Activated CD4-positive, CD25-positive, alpha-beta regulatory T cell treated with anti-CD3 and anti-CD28 coated beads, Interleukin-2, amount 50 U/mL, for 16 hours (primary cell): Measurements from ENCODE around the gene PRRT3.

ENCODE experiments used
- DNase-seq: peaks from one replicate; pipeline ENCODE4 v3.0.0-alpha.2; 2020; ENCODE audit warnings: low read depth, low spot score

The PRRT3 gene

DNA sequence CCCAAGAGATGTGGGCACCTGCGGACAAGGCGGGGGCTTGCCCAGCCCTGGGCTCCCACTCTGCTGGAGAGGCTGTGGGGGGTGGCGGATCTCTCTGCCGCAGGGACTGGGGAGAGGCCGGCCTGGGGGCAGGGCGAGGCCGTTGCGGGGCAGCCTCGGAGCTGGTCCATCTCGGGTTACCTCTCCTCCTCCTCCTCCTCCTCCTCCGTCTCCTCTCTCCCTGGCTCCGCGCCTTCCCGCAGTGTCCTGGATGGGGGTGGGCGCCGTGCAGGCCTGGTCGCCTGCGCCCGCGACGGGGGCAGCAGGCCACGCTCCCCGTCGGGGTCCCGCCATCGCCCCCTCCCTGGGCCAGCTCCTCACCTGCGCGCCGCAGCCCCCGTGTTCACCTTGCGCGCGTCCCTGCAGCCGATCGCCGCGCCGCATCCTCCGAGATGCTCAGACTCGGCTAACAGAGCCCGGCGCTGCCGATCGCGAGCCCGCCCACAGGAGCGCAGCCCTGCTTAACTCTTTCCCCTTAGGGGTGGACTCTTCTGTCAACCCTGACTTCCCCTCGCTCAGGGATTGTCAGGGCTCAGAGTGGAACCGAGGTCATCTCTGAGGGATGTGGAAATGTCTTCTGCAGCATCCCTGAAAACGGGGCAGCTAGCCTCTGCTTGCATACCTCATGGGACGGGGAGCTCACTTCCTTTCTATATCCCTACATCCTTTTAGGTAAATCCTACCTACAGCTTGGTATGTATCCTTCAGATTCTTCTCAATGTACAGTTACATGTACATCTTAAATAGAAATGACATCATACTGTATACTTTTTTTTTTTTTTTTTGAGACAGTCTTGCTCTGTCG lies at the start of gene PRRT3:
PRRT3 (minus strand) TSS at position 447 of the 844 bp plus-strand sequence. CDS start 2,293 bp downstream, outside the sequence.
- DNase-seq: no peak

GRCh38 chr3:10000686-10001085 lies 48.5 kb upstream of the PRRT3 start:
- no peak for DNase-seq

DNA sequence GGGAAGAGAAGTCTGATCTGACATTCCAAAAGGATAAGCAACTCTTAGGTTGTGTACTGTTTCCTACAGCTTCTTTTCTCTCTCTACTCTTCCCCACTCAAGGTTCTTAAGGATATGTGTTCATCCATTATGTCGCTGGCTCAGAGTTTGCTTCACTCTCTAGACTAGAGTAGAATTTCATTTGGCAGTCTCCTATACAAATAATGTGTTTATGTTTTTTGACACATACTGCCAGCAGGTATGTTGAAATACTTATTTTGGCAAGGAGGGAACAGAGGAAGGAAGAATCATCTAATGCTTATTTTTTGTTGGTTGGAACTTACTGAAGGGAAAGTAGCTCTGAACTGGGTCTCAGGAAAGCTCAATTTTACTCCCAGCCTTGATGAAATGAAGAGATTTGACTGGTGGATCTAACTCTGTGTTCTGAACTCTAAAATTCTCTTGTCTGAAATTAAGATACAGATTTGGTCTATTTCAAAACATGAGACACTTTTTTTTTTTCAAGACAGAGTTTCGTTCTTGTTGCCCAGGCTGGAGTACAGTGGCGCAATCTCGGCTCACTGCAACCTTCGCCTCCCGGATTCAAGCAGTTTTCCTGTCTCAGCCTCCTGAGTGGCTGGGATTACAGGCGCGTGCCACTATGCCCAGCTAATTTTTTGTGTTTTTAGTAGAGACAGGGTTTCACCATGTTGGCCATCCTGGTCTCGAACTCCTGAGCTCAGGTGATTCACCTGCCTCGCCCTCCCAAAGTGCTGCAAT lies 42.1 kb upstream of the PRRT3 start:
- DNase-seq: no peak

DNA sequence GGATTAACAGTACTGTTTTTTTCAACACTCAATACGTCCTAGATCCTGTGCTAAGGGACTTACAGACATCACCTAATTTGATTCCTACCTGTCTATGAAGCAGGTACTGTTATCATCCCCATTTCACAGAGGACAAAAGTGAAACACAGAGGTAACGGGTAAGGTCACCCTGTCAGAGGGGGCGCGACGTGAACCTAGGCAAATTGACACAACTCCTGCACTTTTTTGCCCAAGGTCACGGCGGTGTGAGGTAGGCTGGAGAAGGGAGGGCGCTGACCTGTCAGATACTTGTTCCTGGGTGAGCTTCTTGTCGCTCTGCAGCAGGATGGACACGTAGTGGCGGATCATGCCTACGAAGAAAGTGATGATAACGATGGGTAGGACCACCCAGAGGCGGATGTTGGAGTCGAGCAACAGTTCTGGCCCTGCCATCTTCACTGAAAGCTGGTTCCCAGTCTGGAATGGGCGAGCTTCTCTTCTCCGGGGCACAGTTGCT lies 34.1 kb upstream of the PRRT3 start:
- no peak for DNase-seq

DNA sequence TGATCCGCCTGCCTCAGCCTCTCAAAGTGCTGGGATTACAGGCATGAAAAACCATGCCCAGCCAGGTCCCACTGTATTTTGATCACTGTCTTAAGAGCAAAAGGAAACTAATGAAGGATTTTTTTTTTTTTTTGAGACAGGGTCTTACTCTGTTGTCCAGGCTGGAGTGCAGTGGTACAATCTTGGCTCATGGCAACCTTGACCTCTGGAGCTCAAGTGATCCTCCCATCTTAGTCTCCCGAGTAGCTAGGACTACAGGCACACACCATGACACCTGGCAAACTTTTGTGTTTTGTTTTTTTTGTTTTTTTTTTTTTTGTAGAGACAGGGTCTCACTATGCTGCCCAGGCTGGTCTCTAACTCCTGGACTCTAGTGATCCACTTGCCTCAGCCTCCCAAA lies 28.0 kb upstream of the PRRT3 start:
- no peak for DNase-seq

- no peak for DNase-seq
Observed at GRCh38 chr3:9978710-9979305, 26.6 kb upstream of the PRRT3 start.

DNA sequence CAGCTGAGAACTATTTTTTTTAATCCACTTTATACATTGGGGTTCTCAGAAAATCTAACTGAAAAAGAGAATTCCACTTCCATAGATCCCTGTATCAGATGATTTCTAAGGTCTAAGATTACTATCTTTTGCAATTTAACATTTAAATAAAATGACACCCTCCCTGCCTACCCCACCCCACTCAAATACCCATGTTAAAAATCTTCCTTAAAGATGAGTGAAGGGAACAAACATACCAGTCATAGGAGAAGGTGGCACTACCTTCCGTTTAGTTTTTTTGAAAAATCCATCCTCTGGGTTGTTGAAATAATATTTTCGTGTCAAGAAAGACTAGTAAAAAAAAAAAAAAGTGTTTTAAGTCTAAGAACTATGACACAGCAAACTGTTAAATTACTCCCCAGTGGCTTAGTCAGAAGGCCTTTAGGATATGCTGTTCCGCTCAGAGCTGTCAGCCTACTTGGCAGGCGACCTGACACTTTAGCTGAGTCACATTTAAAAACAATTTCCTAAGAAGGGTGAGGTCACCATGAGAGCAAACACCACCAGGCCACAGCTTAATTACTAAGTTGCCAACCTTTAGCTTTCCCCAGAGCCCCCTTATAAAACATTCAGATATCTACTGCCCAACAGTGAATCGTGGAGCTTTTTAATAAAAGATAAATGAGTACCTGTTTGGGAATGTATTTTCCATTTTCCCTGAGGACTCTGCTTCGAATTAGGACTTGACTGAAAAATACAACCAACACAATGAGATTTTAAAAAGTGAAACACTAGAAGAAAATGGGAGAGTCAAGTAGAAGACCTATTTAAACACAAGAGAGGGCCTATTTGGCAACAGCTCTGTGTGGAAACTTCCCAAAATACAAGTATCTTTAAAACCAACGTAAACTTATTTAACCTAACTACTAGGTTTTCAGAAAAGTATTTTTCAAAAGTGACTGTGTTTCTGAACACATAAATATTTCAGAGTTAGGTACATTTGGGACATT lies 24.8 kb upstream of the PRRT3 start:
- DNase-seq: no peak

DNA sequence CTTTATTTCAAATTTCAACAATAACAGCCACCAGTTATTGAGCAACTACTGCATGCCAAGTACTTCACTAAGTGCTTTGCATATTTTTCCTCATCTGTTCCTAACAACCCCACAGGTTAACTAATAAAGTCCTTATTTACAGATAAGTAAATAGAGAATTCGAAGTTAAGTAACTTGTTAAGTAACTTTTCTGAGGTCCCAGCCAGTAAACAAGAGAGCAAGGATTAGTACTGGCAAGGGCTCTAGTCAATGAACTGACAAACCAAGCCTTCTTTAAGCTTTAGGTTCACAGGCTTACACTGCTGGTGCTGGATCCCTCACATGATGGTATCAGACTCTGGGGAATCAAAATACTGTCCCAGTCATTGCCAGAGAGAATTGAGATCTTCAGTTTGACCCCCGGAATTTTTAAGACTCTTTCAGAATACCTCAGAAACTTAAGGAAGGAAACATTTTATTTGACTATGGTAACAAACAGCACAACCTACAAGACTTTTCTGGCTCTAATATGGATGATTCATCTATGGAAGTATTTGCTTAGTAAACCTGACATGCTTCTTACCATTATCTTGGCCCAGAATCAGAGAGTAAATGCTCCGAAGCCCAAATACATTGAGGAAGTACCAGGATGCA lies 17.9 kb upstream of the PRRT3 start:
- no peak for DNase-seq

DNA sequence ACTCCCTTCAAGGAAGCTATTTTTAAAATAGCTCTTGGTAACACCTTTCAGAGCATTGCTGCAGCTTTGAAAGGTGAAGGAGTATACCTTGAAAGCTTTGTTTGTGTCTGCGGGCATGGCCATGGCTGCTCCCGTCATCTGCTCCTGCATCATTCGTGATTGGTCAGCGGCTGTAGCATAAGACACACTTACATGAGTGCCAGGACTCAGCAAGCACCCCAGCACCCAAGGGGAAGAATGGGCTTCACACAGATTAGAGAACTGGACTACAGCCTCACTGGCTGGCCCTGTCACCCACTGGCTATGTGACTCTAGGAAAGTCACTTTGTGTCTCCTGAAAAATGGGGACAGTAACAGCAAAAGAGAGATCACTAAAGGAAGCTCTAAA lies 17.4 kb upstream of the PRRT3 start:
- DNase-seq: no peak

- no peak for DNase-seq
Observed at GRCh38 chr3:9966841-9967240, 14.6 kb upstream of the PRRT3 start.

- no peak for DNase-seq
Observed at GRCh38 chr3:9965200-9965875, 13.1 kb upstream of the PRRT3 start.

DNA sequence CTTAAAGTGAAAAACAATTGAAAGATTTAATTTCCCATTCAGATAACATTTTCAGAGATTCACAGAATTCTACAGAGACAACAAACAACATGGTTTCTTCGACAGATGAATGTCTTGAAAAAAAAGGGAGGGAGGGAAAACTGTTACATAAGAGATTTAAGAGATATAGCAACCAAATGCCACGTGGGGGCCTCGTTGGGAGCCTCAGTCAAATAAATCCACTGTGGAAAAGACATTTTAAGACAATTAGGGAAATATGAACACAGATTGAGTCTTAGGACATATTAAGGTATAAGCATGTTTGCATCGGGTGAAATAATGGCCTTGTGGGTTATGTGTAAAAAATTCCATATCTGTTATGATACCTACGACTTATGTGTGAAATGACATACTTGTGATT lies 5.0 kb upstream of the PRRT3 start:
- DNase-seq: no peak

- no peak for DNase-seq
Observed at GRCh38 chr3:9955611-9956352, 3.6 kb upstream of the PRRT3 start.

- no peak for DNase-seq
Observed at GRCh38 chr3:9955067-9955502, 2.9 kb upstream of the PRRT3 start.

DNA sequence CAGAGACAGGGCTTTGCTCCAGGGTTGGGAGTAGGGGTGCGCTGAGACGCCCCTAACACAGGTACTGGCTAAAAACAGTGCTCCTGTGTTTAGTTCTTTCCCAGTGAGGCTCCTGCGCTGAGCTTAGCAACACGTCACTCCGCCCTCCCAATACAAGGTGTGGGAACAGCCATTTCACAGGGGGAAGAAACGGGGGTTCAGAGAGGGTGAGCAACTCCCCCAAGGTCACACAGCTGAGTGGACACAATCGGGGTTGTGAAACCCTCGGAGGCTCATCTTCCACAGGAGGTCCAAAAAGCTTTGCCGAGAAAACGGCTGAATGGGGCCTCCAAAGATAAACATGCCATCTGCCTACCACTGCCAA lies 628 bp downstream of the PRRT3 start:
- no peak for DNase-seq

- no peak for DNase-seq
Observed at GRCh38 chr3:9951126-9951525, 1.1 kb downstream of the PRRT3 start.

- DNase-seq: no peak
Observed at GRCh38 chr3:9949626-9950025, 2.6 kb downstream of the PRRT3 start.

- DNase-seq: no peak
Observed at GRCh38 chr3:9949115-9949514, 3.1 kb downstream of the PRRT3 start.

GRCh38 chr3:9948586-9948985 lies 3.6 kb downstream of the PRRT3 start:
- DNase-seq: no peak
